ENCODE measurements around the gene TRPV6.

DNA sequence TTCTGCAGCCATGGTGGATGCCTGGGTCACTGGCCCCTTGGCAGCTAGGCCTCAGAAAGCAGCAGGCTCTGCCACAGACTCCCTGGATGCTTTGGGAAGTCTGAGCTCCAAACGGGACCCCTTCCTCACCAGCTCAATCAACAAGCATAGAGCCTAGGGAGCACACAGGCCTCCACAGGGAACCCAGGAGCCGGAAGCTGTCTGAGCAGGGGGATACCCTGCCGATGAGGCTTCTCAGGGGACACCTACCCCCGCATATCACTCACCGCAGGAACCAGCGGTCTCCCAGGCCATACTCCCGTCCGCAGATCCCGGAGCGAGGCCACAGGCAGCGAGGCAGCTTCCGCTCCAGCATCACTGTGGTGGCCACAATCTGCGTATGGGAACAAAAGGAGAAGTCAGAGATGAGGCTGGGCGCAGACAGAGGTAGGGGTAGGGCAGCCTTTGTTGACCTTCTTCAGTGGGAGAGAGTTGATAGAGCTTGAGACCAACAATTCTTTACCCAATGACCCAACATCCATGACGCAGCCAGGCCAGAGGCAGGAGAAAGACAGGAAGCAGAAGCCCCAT is 13.4 kb downstream of the TRPV6 start:
- TF ChIP-seq, protein P1, sequence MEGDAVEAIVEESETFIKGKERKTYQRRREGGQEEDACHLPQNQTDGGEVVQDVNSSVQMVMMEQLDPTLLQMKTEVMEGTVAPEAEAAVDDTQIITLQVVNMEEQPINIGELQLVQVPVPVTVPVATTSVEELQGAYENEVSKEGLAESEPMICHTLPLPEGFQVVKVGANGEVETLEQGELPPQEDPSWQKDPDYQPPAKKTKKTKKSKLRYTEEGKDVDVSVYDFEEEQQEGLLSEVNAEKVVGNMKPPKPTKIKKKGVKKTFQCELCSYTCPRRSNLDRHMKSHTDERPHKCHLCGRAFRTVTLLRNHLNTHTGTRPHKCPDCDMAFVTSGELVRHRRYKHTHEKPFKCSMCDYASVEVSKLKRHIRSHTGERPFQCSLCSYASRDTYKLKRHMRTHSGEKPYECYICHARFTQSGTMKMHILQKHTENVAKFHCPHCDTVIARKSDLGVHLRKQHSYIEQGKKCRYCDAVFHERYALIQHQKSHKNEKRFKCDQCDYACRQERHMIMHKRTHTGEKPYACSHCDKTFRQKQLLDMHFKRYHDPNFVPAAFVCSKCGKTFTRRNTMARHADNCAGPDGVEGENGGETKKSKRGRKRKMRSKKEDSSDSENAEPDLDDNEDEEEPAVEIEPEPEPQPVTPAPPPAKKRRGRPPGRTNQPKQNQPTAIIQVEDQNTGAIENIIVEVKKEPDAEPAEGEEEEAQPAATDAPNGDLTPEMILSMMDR (IDR thresholded peaks at IDR 0.05): no peak
- no peak for TF ChIP-seq ZFX (IDR thresholded peaks at IDR 0.05; ENCODE audit: borderline replicate concordance)
